Measurements from ENCODE around the gene MRTFB.

The MRTFB gene

GRCh38 chr16:14105760-14106375 is 34.7 kb downstream of the MRTFB start:
- no peaks in the 10 kb centered on the region for H3K9me3 Mint-ChIP-seq
- DNase-seq (no peak), ATAC-seq (no peak)
- H3K27ac Mint-ChIP-seq = no peak overlapping the region
- peaks cover 24% of the 10 kb centered on the region for H3K4me1 Mint-ChIP-seq
- H3K36me3 Mint-ChIP-seq (ENCODE audit: low read depth) = no peaks in the 10 kb centered on the region
- H3K27me3 Mint-ChIP-seq = no peaks in the 10 kb centered on the region
- no peak overlapping the region for H3K4me3 Mint-ChIP-seq

GRCh38 chr16:14106457-14106856 is 35.3 kb downstream of the MRTFB start:
- Mint-ChIP-seq H3K36me3 (ENCODE audit: low read depth) (no peaks in the 10 kb centered on the region), H3K9me3 (no peaks in the 10 kb centered on the region), H3K4me3 (no peak overlapping the region), H3K27me3 (no peaks in the 10 kb centered on the region), H3K27ac (no peak overlapping the region), H3K4me1 (peaks cover 20% of the 10 kb centered on the region)
- no peak for ATAC-seq
- DNase-seq = no peak

- Mint-ChIP-seq H3K9me3 (no peaks in the 10 kb centered on the region), H3K4me1 (peaks cover 16% of the 10 kb centered on the region), H3K27ac (no peak overlapping the region), H3K36me3 (ENCODE audit: low read depth) (no peaks in the 10 kb centered on the region), H3K27me3 (no peaks in the 10 kb centered on the region), H3K4me3 (no peak overlapping the region)
- DNase-seq (no peak), ATAC-seq (no peak)
Measured at GRCh38 chr16:14106961-14107360, 35.8 kb downstream of the MRTFB start.

GRCh38 chr16:14109077-14109775 is 38.1 kb downstream of the MRTFB start:
- H3K36me3 Mint-ChIP-seq (ENCODE audit: low read depth) = peaks cover 2% of the 10 kb centered on the region
- H3K27ac Mint-ChIP-seq = no peak overlapping the region
- no peak overlapping the region for H3K4me3 Mint-ChIP-seq
- peaks cover 13% of the 10 kb centered on the region for H3K4me1 Mint-ChIP-seq
- ATAC-seq (no peak), DNase-seq (no peak)
- H3K9me3 Mint-ChIP-seq = no peaks in the 10 kb centered on the region
- no peaks in the 10 kb centered on the region for H3K27me3 Mint-ChIP-seq

- Mint-ChIP-seq H3K36me3 (ENCODE audit: low read depth) (peaks cover 2% of the 10 kb centered on the region), H3K4me1 (peaks cover 13% of the 10 kb centered on the region), H3K4me3 (no peak overlapping the region), H3K27me3 (no peaks in the 10 kb centered on the region), H3K27ac (no peak overlapping the region), H3K9me3 (no peaks in the 10 kb centered on the region)
- DNase-seq = no peak
- ATAC-seq = no peak
Measured at GRCh38 chr16:14109782-14110727, 38.9 kb downstream of the MRTFB start.

- Mint-ChIP-seq H3K27me3 (no peaks in the 10 kb centered on the region), H3K4me1 (peaks cover 13% of the 10 kb centered on the region), H3K27ac (no peak overlapping the region), H3K36me3 (ENCODE audit: low read depth) (peaks cover 2% of the 10 kb centered on the region), H3K4me3 (no peak overlapping the region), H3K9me3 (no peaks in the 10 kb centered on the region)
- ATAC-seq (no peak), DNase-seq (no peak)
Measured at GRCh38 chr16:14110728-14111251, 39.7 kb downstream of the MRTFB start.

GRCh38 chr16:14111713-14112538 is 40.8 kb downstream of the MRTFB start:
- Mint-ChIP-seq H3K4me3 (no peak overlapping the region), H3K9me3 (no peaks in the 10 kb centered on the region), H3K27ac (no peak overlapping the region), H3K27me3 (no peaks in the 10 kb centered on the region), H3K36me3 (ENCODE audit: low read depth) (peaks cover 2% of the 10 kb centered on the region), H3K4me1 (peaks cover 13% of the 10 kb centered on the region)
- no peak for ATAC-seq
- DNase-seq = no peak

GRCh38 chr16:14112539-14112856 is 41.4 kb downstream of the MRTFB start:
- no peaks in the 10 kb centered on the region for H3K27me3 Mint-ChIP-seq
- no peak for DNase-seq
- no peak for ATAC-seq
- no peaks in the 10 kb centered on the region for H3K9me3 Mint-ChIP-seq
- H3K4me3 Mint-ChIP-seq = no peak overlapping the region
- H3K36me3 Mint-ChIP-seq (ENCODE audit: low read depth) = peaks cover 2% of the 10 kb centered on the region
- peaks cover 13% of the 10 kb centered on the region for H3K4me1 Mint-ChIP-seq
- no peak overlapping the region for H3K27ac Mint-ChIP-seq

GRCh38 chr16:14113344-14113743 is 42.2 kb downstream of the MRTFB start:
- Mint-ChIP-seq H3K9me3 (no peaks in the 10 kb centered on the region), H3K27me3 (no peaks in the 10 kb centered on the region), H3K4me1 (peaks cover 13% of the 10 kb centered on the region), H3K36me3 (ENCODE audit: low read depth) (peaks cover 2% of the 10 kb centered on the region), H3K4me3 (no peak overlapping the region), H3K27ac (no peak overlapping the region)
- ATAC-seq (no peak), DNase-seq (no peak)

GRCh38 chr16:14117051-14117450 is 45.9 kb downstream of the MRTFB start:
- DNase-seq (no peak), ATAC-seq (no peak)
- Mint-ChIP-seq H3K4me1 (peaks cover 20% of the 10 kb centered on the region), H3K9me3 (peaks cover 9% of the 10 kb centered on the region), H3K36me3 (ENCODE audit: low read depth) (peaks cover 5% of the 10 kb centered on the region), H3K4me3 (no peak overlapping the region), H3K27me3 (no peaks in the 10 kb centered on the region), H3K27ac (no peak overlapping the region)

GRCh38 chr16:14119799-14120198 is 48.7 kb downstream of the MRTFB start:
- Mint-ChIP-seq H3K4me3 (no peak overlapping the region), H3K27me3 (no peaks in the 10 kb centered on the region), H3K4me1 (peaks cover 17% of the 10 kb centered on the region), H3K27ac (no peak overlapping the region), H3K36me3 (ENCODE audit: low read depth) (peaks cover 8% of the 10 kb centered on the region), H3K9me3 (peaks cover 9% of the 10 kb centered on the region)
- ATAC-seq = no peak
- no peak for DNase-seq

GRCh38 chr16:14120335-14120734 is 49.2 kb downstream of the MRTFB start:
- DNase-seq (no peak), ATAC-seq (no peak)
- Mint-ChIP-seq H3K27ac (peak overlapping the region; percentile 17), H3K27me3 (no peaks in the 10 kb centered on the region), H3K4me1 (peaks cover 17% of the 10 kb centered on the region), H3K4me3 (no peak overlapping the region), H3K9me3 (peaks cover 9% of the 10 kb centered on the region), H3K36me3 (ENCODE audit: low read depth) (peaks cover 8% of the 10 kb centered on the region)

- H3K36me3 Mint-ChIP-seq (ENCODE audit: low read depth) = peaks cover 8% of the 10 kb centered on the region
- no peak overlapping the region for H3K4me3 Mint-ChIP-seq
- H3K27me3 Mint-ChIP-seq = no peaks in the 10 kb centered on the region
- DNase-seq (no peak), ATAC-seq (no peak)
- peaks cover 17% of the 10 kb centered on the region for H3K4me1 Mint-ChIP-seq
- H3K9me3 Mint-ChIP-seq = peaks cover 9% of the 10 kb centered on the region
- H3K27ac Mint-ChIP-seq = no peak overlapping the region
Measured at GRCh38 chr16:14121142-14121541, 50.0 kb downstream of the MRTFB start.

- Mint-ChIP-seq H3K4me1 (peaks cover 17% of the 10 kb centered on the region), H3K27ac (no peak overlapping the region), H3K27me3 (no peaks in the 10 kb centered on the region), H3K9me3 (peaks cover 9% of the 10 kb centered on the region), H3K36me3 (ENCODE audit: low read depth) (peaks cover 8% of the 10 kb centered on the region), H3K4me3 (no peak overlapping the region)
- ATAC-seq = no peak
- DNase-seq = no peak
Measured at GRCh38 chr16:14121872-14122271, 50.8 kb downstream of the MRTFB start.
